Endothelial cell of umbilical vein (primary cell): ENCODE measurements around the gene FAM98B. TPM values are rescaled to one million over a fixed set of nuclear protein-coding genes. Genes with fewer than 3 reads are reported as not detected.

Experiments
- BruUV-seq: library from RNA; stranded (reverse); fragments of 400-500 nt; replicated peaks from 2 replicates; lab custom pipeline; 2021; lab: Mats Ljungman, UMichigan
- CTCF ChIA-PET: fragments of 300-600, 350-600 bp; sonication (Branson Sonifier 250); formaldehyde crosslinking; loops from one replicate; lab custom pipeline; 2021; ENCODE audit warnings: antibody characterized with exemption, inconsistent platforms; lab: Charles Lee
- POLR2A ChIA-PET: fragments of 300-600, 350-600 bp; sonication (Branson Sonifier 250); formaldehyde crosslinking; loops from one replicate; lab custom pipeline; 2021; ENCODE audit warnings: antibody characterized with exemption, inconsistent platforms; lab: Charles Lee
- DNase-seq: peaks from one replicate; pipeline ENCODE4 v3.0.0-alpha.2; 2011; ENCODE audit warnings: low read depth, low spot score
- FAIRE-seq: peaks from 2 replicates; lab custom pipeline; 2011; peaks lifted over from hg19 to GRCh38; lab: Jason Lieb, UNC
- H2AFZ ChIP-seq: 2 replicates; pipeline ENCODE4 v1.6.0; 2012; ENCODE audit warnings: low read depth, low read length, control low read depth, inconsistent platforms
- H3K27ac ChIP-seq: 2 replicates; pipeline ENCODE4 v1.5.1; 2011; ENCODE audit warnings: low read depth, mild to moderate bottlenecking, control low read depth, low read length, moderate library complexity; ENCODE audit not compliant: insufficient read depth
- H3K27me3 ChIP-seq, 2 experiments: 2 replicates each; pipeline versions ENCODE4 v1.6.0 to v1.6.1; 2011; ENCODE audit warnings: low read length in 2 of 2, mixed read lengths in 1 of 2; ENCODE audit not compliant: control insufficient read depth in 2 of 2, insufficient read depth in 2 of 2
- H3K36me3 ChIP-seq, 2 experiments: 2 replicates in 1 of 2; 3 replicates in 1 of 2; pipeline ENCODE4 v1.5.1; 2011; ENCODE audit warnings: low read length in 2 of 2, mild to moderate bottlenecking in 1 of 2, moderate library complexity in 1 of 2; ENCODE audit not compliant: control insufficient read depth in 2 of 2, insufficient read depth in 2 of 2; ENCODE audit errors: extremely low read depth in 1 of 2
- H3K4me1 ChIP-seq: 3 replicates; pipeline ENCODE4 v1.5.1; 2011; ENCODE audit warnings: mild to moderate bottlenecking, low read length; ENCODE audit not compliant: control insufficient read depth, insufficient read depth; ENCODE audit errors: extremely low read depth
- H3K4me2 ChIP-seq: 2 replicates; pipeline ENCODE4 v1.6.1; 2011; ENCODE audit warnings: low read length, control low read depth, mixed read lengths; ENCODE audit not compliant: insufficient read depth
- H3K4me3 ChIP-seq, 3 experiments: fragments of 200-600 bp in 1 of 3; sonication (generic), shearing (Covaris generic) in 1 of 3; replicated peaks in 1 of 3; 2 replicates each; pipeline ENCODE4 v1.5.1; 2011 to 2016; ENCODE audit warnings: control low read depth in 3 of 3, low read length in 3 of 3, mild to moderate bottlenecking in 2 of 3, inconsistent platforms in 1 of 3, low read depth in 1 of 3, moderate library complexity in 1 of 3; ENCODE audit not compliant: insufficient read depth in 1 of 3
- H3K79me2 ChIP-seq: 2 replicates; pipeline ENCODE4 v1.6.0; 2012; ENCODE audit warnings: low read length, inconsistent platforms; ENCODE audit not compliant: control insufficient read depth, insufficient read depth
- H3K9ac ChIP-seq: replicated peaks from 2 replicates; pipeline ENCODE3; 2011; ENCODE audit warnings: low read length, control low read depth; ENCODE audit not compliant: insufficient read depth; ENCODE audit errors: extremely low read depth
- H3K9me1 ChIP-seq: replicated peaks from 3 replicates; pipeline ENCODE4 v1.6.0; 2011; ENCODE audit warnings: mild to moderate bottlenecking, low read length; ENCODE audit not compliant: control insufficient read depth, insufficient read depth; ENCODE audit errors: extremely low read depth
- H3K9me3 ChIP-seq: replicated peaks from 2 replicates; pipeline ENCODE4 v1.5.1; 2012; ENCODE audit warnings: low read length, inconsistent platforms; ENCODE audit not compliant: control insufficient read depth, insufficient read depth
- H4K20me1 ChIP-seq: replicated peaks from 2 replicates; pipeline ENCODE3; 2011; ENCODE audit warnings: mild to moderate bottlenecking, low read length; ENCODE audit not compliant: control insufficient read depth, insufficient read depth; ENCODE audit errors: extremely low read depth
- EZH2 ChIP-seq: IDR thresholded peaks from 2 replicates; pipeline ENCODE4 v1.6.1; 2012; ENCODE audit warnings: borderline replicate concordance, low read depth, mild to moderate bottlenecking, moderate library complexity, low read length, inconsistent platforms; ENCODE audit not compliant: severe bottlenecking
- FOS ChIP-seq: IDR thresholded peaks from 2 replicates; pipeline ENCODE4 v1.6.1; 2011; ENCODE audit warnings: mild to moderate bottlenecking, low read length, moderate library complexity, borderline replicate concordance; ENCODE audit not compliant: insufficient read depth
- GATA2 ChIP-seq: IDR thresholded peaks from 2 replicates; pipeline ENCODE4 v1.7.0; 2011; ENCODE audit warnings: low read depth, mild to moderate bottlenecking, moderate library complexity, mixed read lengths, low read length; ENCODE audit not compliant: insufficient read length, insufficient read depth
- JUN ChIP-seq: IDR thresholded peaks from 2 replicates; pipeline ENCODE4 v1.6.1; 2011; ENCODE audit warnings: borderline replicate concordance, low read depth; ENCODE audit not compliant: insufficient read length, insufficient read depth
- MYC ChIP-seq: IDR thresholded peaks from one replicate; pipeline ENCODE4 v1.6.1; 2011; ENCODE audit warnings: mild to moderate bottlenecking, low read depth, low read length
- POLR2A ChIP-seq: IDR thresholded peaks from 2 replicates; pipeline ENCODE4 v1.6.1; 2012; ENCODE audit warnings: low read depth, mild to moderate bottlenecking, control low read depth, low read length
- POLR2AphosphoS5 ChIP-seq: IDR thresholded peaks from 2 replicates; pipeline ENCODE4 v1.6.1; 2012; ENCODE audit warnings: low read depth, mild to moderate bottlenecking, control low read depth, low read length, moderate library complexity; ENCODE audit not compliant: insufficient read depth
- dilution Hi-C: fragments of 300-500 bp; cut with MboI; formaldehyde crosslinking; loops from one replicate; pipeline ENCODE4 v1.15.0; 2019; ENCODE audit warnings: low sequenced_read_pairs; ENCODE audit not compliant: extremely low pct_ligation_motif_present
- intact Hi-C: fragments of 100-400 bp; cut with micrococcal nuclease; formaldehyde crosslinking; loops from one replicate; pipeline ENCODE4 v1.10.0; 2022
- polyA plus RNA-seq, 4 experiments: library from polyadenylated mRNA; depleted of rRNA in 3 of 4; stranded (reverse) in 3 of 4; unstranded in 1 of 4; fragments of >200 nt; gene quantifications; 2 replicates each; pipeline versions ENCODE4 v1.2.1 to v1.2.3, GENCODE V29; 2011 to 2012; ENCODE audit warnings: missing spikeins in 1 of 4
- total RNA-seq: library from RNA; stranded (reverse); gene quantifications from 2 replicates; pipeline ENCODE4 v1.2.3, GENCODE V29; 2021
- TF ChIP-seq, protein P1 (sequence below), 2 donors: IDR thresholded peaks; 1 replicate in 1 of 2; 2 replicates in 1 of 2; pipeline ENCODE4 v1.5.1; 2011; ENCODE audit warnings: low read length in 2 of 2, mild to moderate bottlenecking in 2 of 2, moderate library complexity in 2 of 2, control low read depth in 1 of 2, inconsistent platforms in 1 of 2, low read depth in 1 of 2; ENCODE audit not compliant: insufficient read depth in 1 of 2; ENCODE audit errors: extremely low read depth in 1 of 2
- TF ChIP-seq, protein P2 (sequence below): IDR thresholded peaks from 2 replicates; pipeline ENCODE4 v1.6.1; 2011; ENCODE audit not compliant: insufficient read depth, insufficient read length

FAM98B gene
- total and polyA plus RNA-seq, 2 donors (not counting 3 experiments of a cell fraction or from before 2014, with no cell fraction given) = 4.2 to 22.3 TPM

DNA sequence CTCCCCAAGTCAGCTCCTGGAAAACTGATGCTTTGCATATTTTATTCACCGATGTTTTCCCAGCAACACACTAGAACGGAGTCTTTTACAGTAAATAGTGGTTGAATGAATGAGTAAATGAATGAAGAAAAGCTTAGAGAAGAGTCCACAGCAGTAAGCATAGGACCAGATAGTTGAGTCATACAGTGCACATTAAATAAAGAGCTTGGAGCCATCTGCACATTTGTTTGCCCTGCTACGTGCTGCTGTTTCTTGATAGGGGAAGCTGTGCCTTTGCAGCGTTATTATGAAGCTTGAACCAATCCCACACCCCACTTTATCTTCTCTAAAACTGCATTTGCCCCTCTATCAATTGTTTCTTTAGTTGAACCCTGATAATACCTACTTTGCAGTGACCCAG lies 1.2 kb downstream of the FAM98B start:
- no peak for TF ChIP-seq MYC
- no peak for TF ChIP-seq GATA2
- TF ChIP-seq POLR2AphosphoS5 = no peak
- Histone ChIP-seq H3K79me2 (peaks cover 58% of the 10 kb centered on the region), H3K27me3 (peaks cover 0 to 10% of the 10 kb centered on the region in 2 experiments), H3K36me3 (no peaks in the 10 kb centered on the region), H3K9me1 (no peaks in the 10 kb centered on the region), H2AFZ (no peak overlapping the region), H4K20me1 (peaks cover 2% of the 10 kb centered on the region), H3K4me3 (peak overlapping the region; percentile 54 to 96 (median 83)), H3K9ac (peak overlapping the region; percentile 91), H3K9me3 (no peaks in the 10 kb centered on the region), H3K4me1 (peaks cover 9% of the 10 kb centered on the region), H3K27ac (no peak overlapping the region), H3K4me2 (peak overlapping the region; percentile 98)
- FAIRE-seq (peak; percentile 59), DNase-seq (peak; percentile 5)
- ChIA-PET CTCF (interaction anchor here (0.7 to 2.5 kb wide), 7 partner anchors 9 to 459 kb away, joined by 3 to 26 read pairs (median 8); no protein-coding TSS in a partner anchor), POLR2A (no interaction called here)
- dilution Hi-C loops = no loop called here
- BruUV-seq = no TSS peak
- intact Hi-C loops = no loop called here

DNA sequence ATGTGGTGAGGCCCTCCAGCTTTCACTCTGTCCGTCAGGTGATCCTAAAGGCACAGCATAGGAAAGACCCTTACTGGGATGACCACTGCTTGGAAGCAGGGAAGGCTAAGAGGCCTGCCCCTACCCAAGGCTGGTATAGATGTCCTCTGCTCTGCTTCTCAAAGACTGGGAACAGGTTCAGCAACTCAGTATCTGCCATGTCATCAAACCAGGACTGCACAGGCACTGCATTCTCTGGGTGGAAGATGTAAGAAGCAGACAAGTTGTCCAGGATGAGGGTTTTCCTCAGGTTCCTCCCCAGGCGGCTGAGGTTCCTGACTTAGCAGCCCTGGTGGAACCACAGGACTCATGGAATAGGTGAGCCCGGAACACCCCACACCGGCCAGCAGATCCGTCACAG lies 4.7 kb downstream of the FAM98B start:
- intact Hi-C loops = no loop called here
- Histone ChIP-seq H4K20me1 (peaks cover 11% of the 10 kb centered on the region), H3K9me1 (no peaks in the 10 kb centered on the region), H3K36me3 (no peaks in the 10 kb centered on the region), H3K27ac (no peak overlapping the region), H2AFZ (no peak overlapping the region), H3K4me3 (no peak overlapping the region), H3K4me1 (peaks cover 19% of the 10 kb centered on the region), H3K9me3 (no peaks in the 10 kb centered on the region), H3K9ac (no peak overlapping the region), H3K4me2 (no peak overlapping the region), H3K27me3 (no peaks in the 10 kb centered on the region), H3K79me2 (peaks cover 83% of the 10 kb centered on the region)
- TF ChIP-seq EZH2 (no peak), MYC (no peak), JUN (no peak), POLR2A (no peak), POLR2AphosphoS5 (no peak), FOS (no peak), GATA2 (no peak)
- TF ChIP-seq, protein P1, sequence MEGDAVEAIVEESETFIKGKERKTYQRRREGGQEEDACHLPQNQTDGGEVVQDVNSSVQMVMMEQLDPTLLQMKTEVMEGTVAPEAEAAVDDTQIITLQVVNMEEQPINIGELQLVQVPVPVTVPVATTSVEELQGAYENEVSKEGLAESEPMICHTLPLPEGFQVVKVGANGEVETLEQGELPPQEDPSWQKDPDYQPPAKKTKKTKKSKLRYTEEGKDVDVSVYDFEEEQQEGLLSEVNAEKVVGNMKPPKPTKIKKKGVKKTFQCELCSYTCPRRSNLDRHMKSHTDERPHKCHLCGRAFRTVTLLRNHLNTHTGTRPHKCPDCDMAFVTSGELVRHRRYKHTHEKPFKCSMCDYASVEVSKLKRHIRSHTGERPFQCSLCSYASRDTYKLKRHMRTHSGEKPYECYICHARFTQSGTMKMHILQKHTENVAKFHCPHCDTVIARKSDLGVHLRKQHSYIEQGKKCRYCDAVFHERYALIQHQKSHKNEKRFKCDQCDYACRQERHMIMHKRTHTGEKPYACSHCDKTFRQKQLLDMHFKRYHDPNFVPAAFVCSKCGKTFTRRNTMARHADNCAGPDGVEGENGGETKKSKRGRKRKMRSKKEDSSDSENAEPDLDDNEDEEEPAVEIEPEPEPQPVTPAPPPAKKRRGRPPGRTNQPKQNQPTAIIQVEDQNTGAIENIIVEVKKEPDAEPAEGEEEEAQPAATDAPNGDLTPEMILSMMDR (IDR thresholded peaks at IDR 0.05; ENCODE audit: extremely low read depth in 1 of 2, insufficient read depth in 1 of 2, low read depth in 1 of 2, low read length in 2 of 2) = no peak
- TF ChIP-seq, protein P2, sequence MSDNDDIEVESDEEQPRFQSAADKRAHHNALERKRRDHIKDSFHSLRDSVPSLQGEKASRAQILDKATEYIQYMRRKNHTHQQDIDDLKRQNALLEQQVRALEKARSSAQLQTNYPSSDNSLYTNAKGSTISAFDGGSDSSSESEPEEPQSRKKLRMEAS = no peak
- ChIA-PET POLR2A (no interaction called here), CTCF (interaction anchor here (0.9 to 1.7 kb wide), 5 partner anchors 14 to 232 kb away, joined by 3 to 11 read pairs (median 5); no protein-coding TSS in a partner anchor)
- dilution Hi-C loops = no loop called here
- FAIRE-seq (no peak), DNase-seq (no peak)
- BruUV-seq = no TSS peak
